Endodermal cell (in vitro differentiated cells): ENCODE measurements around the gene PDE4D. TPM values are rescaled to one million over a fixed set of nuclear protein-coding genes. Genes with fewer than 3 reads are reported as not detected.

Experiments
- DNase-seq: peaks from one replicate; pipeline ENCODE4 v3.0.0-alpha.2; 2017
- H3K27ac ChIP-seq: 2 replicates; pipeline ENCODE4 v1.5.1; 2013; ENCODE audit warnings: mild to moderate bottlenecking, low read depth, low read length, moderate library complexity
- H3K27me3 ChIP-seq: 2 replicates; pipeline ENCODE4 v1.6.1; 2013; ENCODE audit warnings: mild to moderate bottlenecking, low read length, moderate library complexity; ENCODE audit not compliant: insufficient read depth, control insufficient read depth, poor library complexity, severe bottlenecking
- H3K36me3 ChIP-seq: 2 replicates; pipeline ENCODE4 v1.7.0; 2013; ENCODE audit warnings: mild to moderate bottlenecking, low read length, moderate library complexity; ENCODE audit not compliant: control insufficient read depth, insufficient read depth
- H3K4me1 ChIP-seq: one replicate; pipeline ENCODE4 v1.7.0; 2013; ENCODE audit warnings: low read length; ENCODE audit not compliant: control insufficient read depth, insufficient read depth
- H3K4me3 ChIP-seq: 2 replicates; pipeline ENCODE4 v1.5.1; 2013; ENCODE audit warnings: mild to moderate bottlenecking, low read length, moderate library complexity
- H3K9ac ChIP-seq: 2 replicates; pipeline ENCODE4 v1.6.1; 2013; ENCODE audit warnings: mild to moderate bottlenecking, low read length, moderate library complexity; ENCODE audit not compliant: poor library complexity, severe bottlenecking; ENCODE audit errors: extremely low read depth
- H3K9me3 ChIP-seq: 2 replicates; pipeline ENCODE4 v1.6.1; 2013; ENCODE audit warnings: mild to moderate bottlenecking, low read length, moderate library complexity; ENCODE audit not compliant: control insufficient read depth
- H3K27ac Mint-ChIP-seq: 2 replicates; pipeline ENCODE4 v1.8.0; 2020; ENCODE audit warnings: mixed read lengths
- H3K27me3 Mint-ChIP-seq: 2 replicates; pipeline ENCODE4 v1.8.0; 2021; ENCODE audit warnings: mild to moderate bottlenecking, mixed read lengths; ENCODE audit not compliant: insufficient read depth
- H3K36me3 Mint-ChIP-seq: 2 replicates; pipeline ENCODE4 v1.8.0; 2020; ENCODE audit warnings: low read depth, mixed read lengths
- H3K4me1 Mint-ChIP-seq: 2 replicates; pipeline ENCODE4 v1.8.0; 2020; ENCODE audit warnings: mixed read lengths
- H3K4me3 Mint-ChIP-seq: 2 replicates; pipeline ENCODE4 v1.8.0; 2020; ENCODE audit warnings: mild to moderate bottlenecking, moderate library complexity, mixed read lengths
- H3K9me3 Mint-ChIP-seq: 2 replicates; pipeline ENCODE4 v1.8.0; 2020; ENCODE audit warnings: mild to moderate bottlenecking, mixed read lengths
- WGBS, 2 experiments: methylation state at CpG; one replicate each; pipeline versions ENCODE4 v1.1.5 to v1.1.7; 2013; ENCODE audit warnings: missing lambda C conversion rate in 2 of 2, mixed read lengths in 1 of 2; ENCODE audit not compliant: insufficient coverage in 1 of 2, insufficient read length in 1 of 2; 5-methylcytosine and 5-hydroxymethylcytosine counted together
- total RNA-seq, 2 donors: library from RNA; stranded (reverse); fragmentation: NEBNext Ultra II Directional in 1 of 2; extraction: Animal tissue kit (Norgen Biotek cat#: 25700) in 1 of 2; gene quantifications; 2 replicates in 1 of 2; 3 replicates in 1 of 2; pipeline ENCODE4 v1.2.1, GENCODE V29; 2021
- TF ChIP-seq, protein P1 (sequence below): fragments of 200-600 bp; sonication (generic); conservative IDR thresholded peaks from 2 replicates; pipeline ENCODE4 v1.5.0; 2021; ENCODE audit warnings: antibody characterized with exemption, mild to moderate bottlenecking

Gene PDE4D
- total RNA-seq, 2 donors from 2014 or later: 9.2 to 11.4 TPM

DNA sequence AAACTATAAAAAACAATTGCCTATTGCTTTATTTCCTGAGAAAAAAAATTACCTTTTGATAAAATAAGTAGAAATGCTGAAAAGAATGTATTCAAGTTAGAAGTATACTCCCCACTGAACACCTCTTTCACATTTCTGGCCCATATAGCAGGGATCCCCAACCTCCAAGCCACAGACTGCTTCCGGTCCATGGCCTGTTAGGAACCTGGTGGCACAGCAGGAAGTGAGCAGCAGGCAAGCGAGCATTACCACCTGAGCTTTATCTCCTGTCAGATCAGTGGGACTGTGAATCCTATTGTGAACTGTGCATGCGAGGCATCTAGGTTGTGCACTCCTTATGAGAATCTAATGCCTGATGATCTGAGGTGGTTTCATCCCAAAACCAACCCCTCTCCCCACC is 746.8 kb downstream of the PDE4D start:
- DNase-seq: no peak
- Histone ChIP-seq H3K4me3 (peak overlapping the region; percentile 5), H3K27ac (no peak overlapping the region), H3K36me3 (no peaks in the 10 kb centered on the region), H3K27me3 (peaks cover 15% of the 10 kb centered on the region), H3K9me3 (peaks cover 15% of the 10 kb centered on the region), H3K4me1 (no peaks in the 10 kb centered on the region), H3K9ac (no peak overlapping the region)
- 80 to 91% methylated on average over 1 to 3 of the region's 3 CpGs for WGBS, 2 experiments
- no peak overlapping the region for H3K4me3 Mint-ChIP-seq
- TF ChIP-seq, protein P1, sequence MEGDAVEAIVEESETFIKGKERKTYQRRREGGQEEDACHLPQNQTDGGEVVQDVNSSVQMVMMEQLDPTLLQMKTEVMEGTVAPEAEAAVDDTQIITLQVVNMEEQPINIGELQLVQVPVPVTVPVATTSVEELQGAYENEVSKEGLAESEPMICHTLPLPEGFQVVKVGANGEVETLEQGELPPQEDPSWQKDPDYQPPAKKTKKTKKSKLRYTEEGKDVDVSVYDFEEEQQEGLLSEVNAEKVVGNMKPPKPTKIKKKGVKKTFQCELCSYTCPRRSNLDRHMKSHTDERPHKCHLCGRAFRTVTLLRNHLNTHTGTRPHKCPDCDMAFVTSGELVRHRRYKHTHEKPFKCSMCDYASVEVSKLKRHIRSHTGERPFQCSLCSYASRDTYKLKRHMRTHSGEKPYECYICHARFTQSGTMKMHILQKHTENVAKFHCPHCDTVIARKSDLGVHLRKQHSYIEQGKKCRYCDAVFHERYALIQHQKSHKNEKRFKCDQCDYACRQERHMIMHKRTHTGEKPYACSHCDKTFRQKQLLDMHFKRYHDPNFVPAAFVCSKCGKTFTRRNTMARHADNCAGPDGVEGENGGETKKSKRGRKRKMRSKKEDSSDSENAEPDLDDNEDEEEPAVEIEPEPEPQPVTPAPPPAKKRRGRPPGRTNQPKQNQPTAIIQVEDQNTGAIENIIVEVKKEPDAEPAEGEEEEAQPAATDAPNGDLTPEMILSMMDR: no peak
- H3K27me3 Mint-ChIP-seq: peaks cover 61% of the 10 kb centered on the region
- peaks cover 3% of the 10 kb centered on the region for H3K36me3 Mint-ChIP-seq
- peaks cover 14% of the 10 kb centered on the region for H3K9me3 Mint-ChIP-seq
- no peak overlapping the region for H3K27ac Mint-ChIP-seq
- peaks cover 20% of the 10 kb centered on the region for H3K4me1 Mint-ChIP-seq

- no peak overlapping the region for H3K27ac ChIP-seq
- H3K27me3 ChIP-seq: no peaks in the 10 kb centered on the region
- TF ChIP-seq, protein P1: no peak
- H3K4me1 ChIP-seq: no peaks in the 10 kb centered on the region
- no peaks in the 10 kb centered on the region for H3K36me3 ChIP-seq
- peaks cover 3% of the 10 kb centered on the region for H3K36me3 Mint-ChIP-seq
- H3K4me1 Mint-ChIP-seq: peaks cover 5% of the 10 kb centered on the region
- H3K4me3 Mint-ChIP-seq: no peak overlapping the region
- peaks cover 43% of the 10 kb centered on the region for H3K27me3 Mint-ChIP-seq
- H3K4me3 ChIP-seq: no peak overlapping the region
- DNase-seq: no peak
- peaks cover 14% of the 10 kb centered on the region for H3K9me3 Mint-ChIP-seq
- 80 to 81% methylated on average over 2 to 3 of the region's 3 CpGs for WGBS, 2 experiments
- no peak overlapping the region for H3K27ac Mint-ChIP-seq
- peaks cover 15% of the 10 kb centered on the region for H3K9me3 ChIP-seq
- H3K9ac ChIP-seq: no peak overlapping the region
These were observed 749.6 kb downstream of the PDE4D start for GRCh38 chr5:59143926-59144333.

GRCh38 chr5:59142927-59143326 is 750.6 kb downstream of the PDE4D start:
- TF ChIP-seq, protein P1: no peak
- H3K9me3 Mint-ChIP-seq: peaks cover 12% of the 10 kb centered on the region
- no peak overlapping the region for H3K4me3 Mint-ChIP-seq
- Histone ChIP-seq H3K27me3 (no peaks in the 10 kb centered on the region), H3K36me3 (no peaks in the 10 kb centered on the region), H3K4me1 (no peaks in the 10 kb centered on the region), H3K27ac (no peak overlapping the region), H3K9me3 (peaks cover 15% of the 10 kb centered on the region), H3K4me3 (no peak overlapping the region), H3K9ac (no peak overlapping the region)
- H3K27me3 Mint-ChIP-seq: peaks cover 37% of the 10 kb centered on the region
- no peak for DNase-seq
- H3K27ac Mint-ChIP-seq: no peak overlapping the region
- H3K36me3 Mint-ChIP-seq: peaks cover 3% of the 10 kb centered on the region
- no peaks in the 10 kb centered on the region for H3K4me1 Mint-ChIP-seq
